Ovary (tissue), 9 donors: ENCODE measurements around the gene MYO9B. TPM values are rescaled to one million over a fixed set of nuclear protein-coding genes. Genes with fewer than 3 reads are reported as not detected.

ENCODE experiments used
- DNase-seq, 5 donors: peaks; one replicate each; pipeline ENCODE4 v3.0.0-alpha.2; 2019 to 2020
- H3K27ac ChIP-seq, 2 donors: fragments of 200-600 bp; one replicate each; pipeline versions ENCODE4 v1.5.1 to v1.8.0; 2019 to 2022
- H3K27me3 ChIP-seq: fragments of 200-600 bp; one replicate; pipeline ENCODE4 v1.8.0; 2022
- H3K36me3 ChIP-seq: fragments of 200-600 bp; sonication (generic); one replicate; pipeline ENCODE4 v1.5.1; 2019
- H3K4me1 ChIP-seq: one replicate; pipeline ENCODE4 v1.8.1; 2013; ENCODE audit warnings: mild to moderate bottlenecking, moderate library complexity; ENCODE audit not compliant: insufficient read depth
- H3K4me3 ChIP-seq: fragments of 200-600 bp; sonication (generic); one replicate; pipeline ENCODE4 v1.5.1; 2017
- H3K9me3 ChIP-seq, 2 donors: fragments of 200-600 bp in 1 of 2; sonication (generic) in 1 of 2; one replicate each; pipeline versions ENCODE4 v1.5.1 to v1.8.1; 2013 to 2019; ENCODE audit warnings: mild to moderate bottlenecking in 1 of 2, moderate library complexity in 1 of 2
- CTCF ChIP-seq, 3 donors: fragments of 450-650 bp in 2 of 3; fragments of 200-600 bp in 1 of 3; IDR thresholded peaks; one replicate each; pipeline versions ENCODE4 v1.5.1 to v1.8.0; 2016 to 2022; ENCODE audit warnings: antibody characterized with exemption in 3 of 3, mild to moderate bottlenecking in 1 of 3
- EP300 ChIP-seq: sonication (generic); formaldehyde crosslinking; IDR thresholded peaks from one replicate; pipeline ENCODE4 v1.6.1; 2017; ENCODE audit warnings: antibody characterized with exemption
- POLR2A ChIP-seq: fragments of 450-650 bp; IDR thresholded peaks from one replicate; pipeline ENCODE4 v1.6.1; 2017; ENCODE audit warnings: antibody characterized with exemption, mild to moderate bottlenecking, moderate library complexity
- WGBS, 3 donors: extraction: QIAGEN DNeasy Blood & Tissue Kit in 1 of 3; methylation state at CpG; one replicate each; pipeline versions ENCODE4 v1.1.5 to v1.1.7; 2013 to 2017; 5-methylcytosine and 5-hydroxymethylcytosine counted together
- intact Hi-C, 4 donors: fragments of 100-400 bp; cut with DNase I; formaldehyde crosslinking; loops; one replicate each; pipeline versions ENCODE4 v1.11.0 to v1.15.1; 2022 to 2023
- polyA plus RNA-seq, 2 donors: library from polyadenylated mRNA; stranded (reverse); fragments of 200-250 nt in 1 of 2; fragments of 350-450 nt in 1 of 2; fragmentation: Illumina TruSeq in 1 of 2; extraction: RNeasy Lipid Tissue Mini Kit (QIAGEN cat#74804) in 1 of 2; gene quantifications; one replicate each; pipeline ENCODE4 v1.2.3, GENCODE V29; 2013 to 2014
- total RNA-seq, 7 donors: library from RNA; depleted of rRNA in 2 of 7; stranded (reverse); fragments of >200 nt in 2 of 7; fragmentation: NEBNext Ultra II Directional in 3 of 7; extraction: Animal tissue kit (Norgen Biotek cat#: 25700) in 3 of 7; gene quantifications; one replicate each; pipeline versions ENCODE4 v1.1.0 to v1.2.4, GENCODE V29; 2016 to 2023
- donor health status: DM: no; HTN: no; CAD: no; lungs with moderate emphysema.
- donor health status: DM: no; HTN: no; CAD: no.
- donor health status: Bipolar disorder and iron deficiency.
- donor health status: DM: yes; HTN: yes; CAD: no.
- donor health status: DM: no; HTN: no; CAD: no.
- donor health status: DM: yes; HTN: yes; CAD: no.

Gene MYO9B
- total and polyA plus RNA-seq, 9 donors = 17.9 to 56.3 (median 34.1) TPM

- no peak for DNase-seq
- intact Hi-C loops = no loop called here
- Histone ChIP-seq H3K36me3 (no peaks in the 10 kb centered on the region), H3K9me3 (no peaks in the 10 kb centered on the region), H3K27me3 (no peaks in the 10 kb centered on the region), H3K4me3 (no peak overlapping the region), H3K4me1 (no peaks in the 10 kb centered on the region), H3K27ac (no peak overlapping the region)
- WGBS, 3 donors = 84 to 90% (median 86%) methylated on average over 16 of the region's 16 CpGs
- no peak for TF ChIP-seq CTCF (IDR thresholded peaks at IDR 0.05)
- TF ChIP-seq POLR2A = no peak
- TF ChIP-seq EP300 = no peak
These were observed 26.6 kb upstream of the MYO9B start for GRCh38 chr19:17048885-17049453.

GRCh38 chr19:17049711-17050280 lies 25.8 kb upstream of the MYO9B start:
- no peaks in the 10 kb centered on the region for H3K9me3 ChIP-seq
- H3K36me3 ChIP-seq = no peaks in the 10 kb centered on the region
- no peak overlapping the region for H3K4me3 ChIP-seq
- DNase-seq = no peak
- WGBS, 3 donors = 71 to 76% (median 74%) methylated on average over 18 of the region's 18 CpGs
- no peak for TF ChIP-seq POLR2A
- TF ChIP-seq CTCF (IDR thresholded peaks at IDR 0.05) = no peak
- TF ChIP-seq EP300 = no peak
- no peaks in the 10 kb centered on the region for H3K4me1 ChIP-seq
- H3K27ac ChIP-seq = no peak overlapping the region
- H3K27me3 ChIP-seq = no peaks in the 10 kb centered on the region
- intact Hi-C loops = loop anchor here in 3 of 4 donors (5.0 to 10.0 kb wide), 2 partner anchors 275 to 277 kb away; no protein-coding TSS in a partner anchor

GRCh38 chr19:17052439-17052838 lies 23.1 kb upstream of the MYO9B start:
- Histone ChIP-seq H3K9me3 (no peaks in the 10 kb centered on the region), H3K4me3 (no peak overlapping the region), H3K27ac (no peak overlapping the region), H3K36me3 (no peaks in the 10 kb centered on the region), H3K4me1 (no peaks in the 10 kb centered on the region), H3K27me3 (no peaks in the 10 kb centered on the region)
- TF ChIP-seq POLR2A = no peak
- TF ChIP-seq EP300 = no peak
- TF ChIP-seq CTCF (IDR thresholded peaks at IDR 0.05) = peak in 1 of 3 donors; percentile 37
- 49 to 56% (median 53%) methylated on average over 8 of the region's 8 CpGs for WGBS, 3 donors
- intact Hi-C loops = loop anchor here (2.0 to 10.0 kb wide), 3 partner anchors 278 to 280 kb away; no protein-coding TSS in a partner anchor
- DNase-seq = peak in 2 of 5 donors; percentile 32 to 38

GRCh38 chr19:17054746-17055145 lies 20.8 kb upstream of the MYO9B start:
- no peaks in the 10 kb centered on the region for H3K36me3 ChIP-seq
- no peak for DNase-seq
- H3K27me3 ChIP-seq = no peaks in the 10 kb centered on the region
- TF ChIP-seq POLR2A = no peak
- TF ChIP-seq CTCF (IDR thresholded peaks at IDR 0.05) = no peak
- no peak for TF ChIP-seq EP300
- intact Hi-C loops = loop anchor here in 3 of 4 donors (5.0 to 10.0 kb wide), 2 partner anchors 280 to 282 kb away; no protein-coding TSS in a partner anchor
- no peak overlapping the region for H3K4me3 ChIP-seq
- WGBS, 3 donors = 91 to 95% (median 94%) methylated on average over 5 of the region's 5 CpGs
- H3K27ac ChIP-seq = no peak overlapping the region
- H3K9me3 ChIP-seq = peaks cover 0 to 8% of the 10 kb centered on the region in 2 donors
- no peaks in the 10 kb centered on the region for H3K4me1 ChIP-seq
